Smooth muscle cell (in vitro differentiated cells): ENCODE measurements around the gene C19orf18. TPM values are rescaled to one million over a fixed set of nuclear protein-coding genes. Genes with fewer than 3 reads are reported as not detected.

Source experiments
- DNase-seq: peaks from one replicate; lab custom pipeline; 2025; ENCODE audit not compliant: unreplicated experiment; lab: John Stamatoyannopoulos, UW
- H2AFZ ChIP-seq: fragments of 200-600 bp; sonication (generic); 2 replicates; pipeline ENCODE4 v1.6.0; 2016; ENCODE audit warnings: antibody characterized with exemption, low read depth, mild to moderate bottlenecking
- H3F3A ChIP-seq: fragments of 200-600 bp; sonication (generic); 2 replicates; pipeline ENCODE4 v1.6.0; 2017; ENCODE audit warnings: antibody characterized with exemption, low read depth
- H3K27ac ChIP-seq: fragments of 200-600 bp; sonication (generic); 2 replicates; pipeline ENCODE4 v1.5.1; 2016; ENCODE audit warnings: low read depth, mild to moderate bottlenecking
- H3K27me3 ChIP-seq: fragments of 200-600 bp; sonication (generic); 2 replicates; pipeline ENCODE4 v1.6.1; 2016; ENCODE audit warnings: low read depth, mild to moderate bottlenecking
- H3K36me3 ChIP-seq: fragments of 200-600 bp; sonication (generic); 2 replicates; pipeline ENCODE4 v1.5.1; 2016; ENCODE audit warnings: low read depth
- H3K4me1 ChIP-seq: fragments of 200-600 bp; sonication (generic); 2 replicates; pipeline ENCODE4 v1.5.1; 2016; ENCODE audit warnings: low read depth
- H3K4me2 ChIP-seq: fragments of 200-600 bp; sonication (generic); 2 replicates; pipeline ENCODE4 v1.6.0; 2016; ENCODE audit warnings: mild to moderate bottlenecking
- H3K4me3 ChIP-seq: fragments of 200-600 bp; sonication (generic); 2 replicates; pipeline ENCODE4 v1.5.1; 2016; ENCODE audit warnings: mild to moderate bottlenecking
- H3K79me2 ChIP-seq: fragments of 200-600 bp; sonication (generic); 2 replicates; pipeline ENCODE4 v1.6.0; 2016; ENCODE audit warnings: low read depth, mild to moderate bottlenecking
- H3K9ac ChIP-seq: fragments of 200-600 bp; sonication (generic); 2 replicates; pipeline ENCODE4 v1.6.0; 2016; ENCODE audit warnings: low read depth
- H3K9me3 ChIP-seq: fragments of 200-600 bp; sonication (generic); replicated peaks from 2 replicates; pipeline ENCODE4 v1.5.1; 2016; ENCODE audit warnings: low read depth
- H4K20me1 ChIP-seq: fragments of 200-600 bp; sonication (generic); 2 replicates; pipeline ENCODE4 v1.6.0; 2016; ENCODE audit warnings: low read depth
- WGBS: methylation state at CpG from one replicate; pipeline ENCODE4 v1.1.7; 2016; ENCODE audit warnings: low lambda C conversion rate; 5-methylcytosine and 5-hydroxymethylcytosine counted together
- polyA plus RNA-seq: library from polyadenylated mRNA; unstranded; fragments of >200 nt; fragmentation: Nextera tagmentation; extraction: Ambion mirVana; gene quantifications from 2 replicates; pipeline ENCODE4 v1.2.1, GENCODE V29; 2016
- total RNA-seq: library from RNA; depleted of rRNA; stranded (reverse); fragments of >200 nt; gene quantifications from 2 replicates; pipeline ENCODE4 v1.2.3, GENCODE V29; 2014
- TF ChIP-seq, protein P1 (sequence below): fragments of 200-600 bp; sonication (generic); IDR thresholded peaks from 2 replicates; pipeline ENCODE4 v1.5.1; 2017; ENCODE audit warnings: borderline replicate concordance, mild to moderate bottlenecking, antibody characterized with exemption; ENCODE audit not compliant: insufficient read depth, poor library complexity, severe bottlenecking

Gene C19orf18
- total and polyA plus RNA-seq, 2 experiments from 2014 or later: 0.67 to 2.1 TPM

DNA sequence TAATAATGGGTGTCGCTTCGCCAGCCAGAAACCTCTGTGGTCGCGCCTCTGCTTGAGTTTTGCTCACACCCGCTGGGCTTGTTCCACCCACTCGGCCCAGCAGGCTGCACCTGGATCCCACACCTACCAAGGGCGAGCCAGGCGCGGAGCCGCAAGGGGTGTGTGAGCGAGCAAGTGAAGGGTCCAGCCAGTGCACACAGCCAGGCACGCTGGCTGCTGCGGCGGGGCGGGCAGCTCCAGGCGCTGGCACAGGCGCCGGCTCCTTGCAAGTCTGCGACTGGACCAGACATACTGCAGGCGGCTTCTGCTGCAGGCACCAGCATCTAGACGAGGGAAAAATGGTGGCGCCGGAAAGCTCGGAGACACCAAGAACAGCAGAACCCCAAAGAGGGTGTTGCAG, 25.0 kb downstream of the C19orf18 start:
- Histone ChIP-seq H3K9ac (no peak overlapping the region), H3K4me1 (peaks cover 7% of the 10 kb centered on the region), H3K9me3 (no peaks in the 10 kb centered on the region), H3K27ac (no peak overlapping the region), H2AFZ (no peak overlapping the region), H3K36me3 (no peaks in the 10 kb centered on the region), H4K20me1 (no peaks in the 10 kb centered on the region), H3K4me3 (no peak overlapping the region), H3K79me2 (peaks cover 28% of the 10 kb centered on the region), H3F3A (no peaks in the 10 kb centered on the region), H3K27me3 (no peaks in the 10 kb centered on the region), H3K4me2 (no peak overlapping the region)
- DNase-seq: no peak
- TF ChIP-seq, protein P1, sequence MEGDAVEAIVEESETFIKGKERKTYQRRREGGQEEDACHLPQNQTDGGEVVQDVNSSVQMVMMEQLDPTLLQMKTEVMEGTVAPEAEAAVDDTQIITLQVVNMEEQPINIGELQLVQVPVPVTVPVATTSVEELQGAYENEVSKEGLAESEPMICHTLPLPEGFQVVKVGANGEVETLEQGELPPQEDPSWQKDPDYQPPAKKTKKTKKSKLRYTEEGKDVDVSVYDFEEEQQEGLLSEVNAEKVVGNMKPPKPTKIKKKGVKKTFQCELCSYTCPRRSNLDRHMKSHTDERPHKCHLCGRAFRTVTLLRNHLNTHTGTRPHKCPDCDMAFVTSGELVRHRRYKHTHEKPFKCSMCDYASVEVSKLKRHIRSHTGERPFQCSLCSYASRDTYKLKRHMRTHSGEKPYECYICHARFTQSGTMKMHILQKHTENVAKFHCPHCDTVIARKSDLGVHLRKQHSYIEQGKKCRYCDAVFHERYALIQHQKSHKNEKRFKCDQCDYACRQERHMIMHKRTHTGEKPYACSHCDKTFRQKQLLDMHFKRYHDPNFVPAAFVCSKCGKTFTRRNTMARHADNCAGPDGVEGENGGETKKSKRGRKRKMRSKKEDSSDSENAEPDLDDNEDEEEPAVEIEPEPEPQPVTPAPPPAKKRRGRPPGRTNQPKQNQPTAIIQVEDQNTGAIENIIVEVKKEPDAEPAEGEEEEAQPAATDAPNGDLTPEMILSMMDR: no peak
- 92% methylated on average over 18 of the region's 24 CpGs for WGBS

- DNase-seq: peak; percentile 69
- peak within 1 kb of the TSS; percentile 90 for H3K4me3 ChIP-seq
- 10% methylated on average over 53 of the region's 54 CpGs for WGBS
- peak within 1 kb of the TSS; percentile 45 for H3K27ac ChIP-seq
- peak within 1 kb of the TSS; percentile 64 for H2AFZ ChIP-seq
- peak within 1 kb of the TSS; percentile 94 for H3K9ac ChIP-seq
- no peaks in the 10 kb centered on the region for H3K27me3 ChIP-seq
- H3K4me1 ChIP-seq: peaks cover 7% of the 10 kb centered on the region
- H3K4me2 ChIP-seq: peak within 1 kb of the TSS; percentile 96
- TF ChIP-seq, protein P1: peak; percentile 58
- H3F3A ChIP-seq: no peaks in the 10 kb centered on the region
- no peaks in the 10 kb centered on the region for H4K20me1 ChIP-seq
- H3K9me3 ChIP-seq: no peaks in the 10 kb centered on the region
- H3K36me3 ChIP-seq: peaks cover 10% of the 10 kb centered on the region
- H3K79me2 ChIP-seq: peaks cover 41% of the 10 kb centered on the region
Observed at GRCh38 chr19:57947419-57948134, 26.8 kb downstream of the C19orf18 start, which contains the start of gene ZNF256. ZNF256 (minus strand) TSS chr19:57947706; CDS start chr19:57947474, 232 bp downstream.

GRCh38 chr19:57947088-57947418, 27.3 kb downstream of the C19orf18 start:
- H3K27ac ChIP-seq: peak overlapping the region; percentile 45
- WGBS: 2% methylated on average over 18 of the region's 18 CpGs
- TF ChIP-seq, protein P1: no peak
- peak overlapping the region; percentile 90 for H3K4me3 ChIP-seq
- no peaks in the 10 kb centered on the region for H4K20me1 ChIP-seq
- peaks cover 7% of the 10 kb centered on the region for H3K4me1 ChIP-seq
- peaks cover 15% of the 10 kb centered on the region for H3K36me3 ChIP-seq
- H2AFZ ChIP-seq: peak overlapping the region; percentile 64
- H3K4me2 ChIP-seq: peak overlapping the region; percentile 96
- DNase-seq: no peak
- peak overlapping the region; percentile 94 for H3K9ac ChIP-seq
- no peaks in the 10 kb centered on the region for H3K9me3 ChIP-seq
- no peaks in the 10 kb centered on the region for H3F3A ChIP-seq
- H3K27me3 ChIP-seq: no peaks in the 10 kb centered on the region
- H3K79me2 ChIP-seq: peaks cover 41% of the 10 kb centered on the region

DNA sequence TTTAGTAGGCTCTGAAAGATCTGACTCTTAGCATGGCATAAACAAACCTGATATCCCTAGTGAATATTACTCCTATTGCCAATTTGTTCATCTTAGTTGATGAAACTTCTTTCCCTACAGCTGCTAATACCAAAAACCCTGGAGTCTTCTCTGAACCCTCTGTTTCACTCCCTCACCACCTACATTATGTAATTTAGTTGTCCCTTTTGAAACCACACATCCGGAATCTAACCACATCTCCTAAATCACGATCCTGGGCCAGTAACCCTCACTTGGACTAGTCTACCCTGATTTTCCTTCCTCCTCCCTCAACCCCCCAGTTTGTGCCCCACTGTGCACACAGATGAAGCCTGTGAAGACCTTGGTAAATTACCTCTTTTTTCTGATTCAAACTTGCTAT, 28.0 kb downstream of the C19orf18 start:
- Histone ChIP-seq H3K27ac (no peak overlapping the region), H3K4me3 (peak overlapping the region; percentile 90)
- no peak for DNase-seq

More for the DNA sequence above, 28.0 kb downstream of the C19orf18 start:
- no peaks in the 10 kb centered on the region for H3F3A ChIP-seq
- peak overlapping the region; percentile 96 for H3K4me2 ChIP-seq
- TF ChIP-seq, protein P1: no peak
- peaks cover 22% of the 10 kb centered on the region for H3K36me3 ChIP-seq
- H3K9me3 ChIP-seq: peaks cover under 1% of the 10 kb centered on the region
- 88% methylated on average over 2 of the region's 2 CpGs for WGBS
- H3K27me3 ChIP-seq: no peaks in the 10 kb centered on the region
- H3K4me1 ChIP-seq: peaks cover 7% of the 10 kb centered on the region
- H2AFZ ChIP-seq: no peak overlapping the region
- H3K79me2 ChIP-seq: peaks cover 41% of the 10 kb centered on the region
- no peaks in the 10 kb centered on the region for H4K20me1 ChIP-seq
- H3K9ac ChIP-seq: no peak overlapping the region
